Measurements from ENCODE around the gene GPX8.

GPX8 gene
- total RNA-seq = 0 to 0.14 reads per million in 2 donors

DNA sequence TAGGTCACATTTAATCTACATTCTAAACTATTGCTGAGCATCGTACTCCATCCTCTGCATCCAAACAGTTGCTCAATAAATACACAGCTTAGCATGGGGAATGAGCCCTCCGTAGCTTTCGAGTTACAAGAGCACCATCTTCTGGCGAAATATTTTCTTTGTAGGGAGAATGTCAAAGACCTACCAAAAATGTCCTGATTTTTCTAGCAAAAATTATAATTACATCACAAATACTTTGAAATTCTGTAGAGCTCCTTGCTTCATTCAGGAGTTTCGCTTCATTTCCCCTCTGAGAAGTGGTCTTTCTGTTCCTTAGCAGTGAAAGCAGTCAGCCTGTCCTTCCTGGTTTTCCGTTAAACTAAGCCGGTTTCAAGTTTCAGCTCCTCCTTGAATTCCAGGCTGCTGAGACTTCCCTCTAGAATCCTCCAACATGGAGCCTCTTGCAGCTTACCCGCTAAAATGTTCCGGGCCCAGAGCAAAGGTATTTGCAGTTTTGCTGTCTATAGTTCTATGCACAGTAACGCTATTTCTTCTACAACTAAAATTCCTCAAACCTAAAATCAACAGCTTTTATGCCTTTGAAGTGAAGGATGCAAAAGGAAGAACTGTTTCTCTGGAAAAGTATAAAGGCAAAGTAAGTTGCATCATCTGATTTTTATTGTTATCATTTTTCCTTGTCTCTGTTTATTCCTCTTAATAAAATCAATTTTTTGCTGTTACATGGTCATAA is at the start of gene GPX8:
Gene GPX8, plus strand, starts transcription at position 409 of the 730 bp plus-strand sequence. Its CDS starts 22 bp downstream, at position 431.
- no peak for DNase-seq

- no peak for DNase-seq
Measured at GRCh38 chr5:55110217-55110616, 49.8 kb upstream of the GPX8 start.

- DNase-seq = no peak
Measured at GRCh38 chr5:55113327-55113726, 46.6 kb upstream of the GPX8 start.

DNA sequence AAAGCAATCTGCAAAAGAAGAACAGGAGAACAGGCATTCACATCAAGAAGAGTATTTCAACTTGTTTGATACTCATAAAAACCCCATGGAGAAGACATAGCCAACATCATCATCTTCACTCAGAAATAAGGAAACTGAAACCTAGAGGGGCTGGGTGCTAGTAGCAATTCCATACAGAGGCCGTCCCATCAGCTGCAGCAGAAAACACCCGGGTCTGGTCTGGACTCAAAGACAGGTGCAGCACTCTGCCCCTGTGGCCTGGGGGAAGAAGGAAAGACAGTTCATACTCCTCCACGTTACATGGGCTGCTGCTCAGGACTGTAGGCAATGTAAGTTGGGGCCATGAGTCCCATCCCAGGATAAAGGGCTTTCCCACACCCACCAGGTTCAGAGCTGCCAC is 45.9 kb upstream of the GPX8 start:
- DNase-seq = no peak

GRCh38 chr5:55123365-55123764 is 36.6 kb upstream of the GPX8 start:
- DNase-seq = no peak

DNA sequence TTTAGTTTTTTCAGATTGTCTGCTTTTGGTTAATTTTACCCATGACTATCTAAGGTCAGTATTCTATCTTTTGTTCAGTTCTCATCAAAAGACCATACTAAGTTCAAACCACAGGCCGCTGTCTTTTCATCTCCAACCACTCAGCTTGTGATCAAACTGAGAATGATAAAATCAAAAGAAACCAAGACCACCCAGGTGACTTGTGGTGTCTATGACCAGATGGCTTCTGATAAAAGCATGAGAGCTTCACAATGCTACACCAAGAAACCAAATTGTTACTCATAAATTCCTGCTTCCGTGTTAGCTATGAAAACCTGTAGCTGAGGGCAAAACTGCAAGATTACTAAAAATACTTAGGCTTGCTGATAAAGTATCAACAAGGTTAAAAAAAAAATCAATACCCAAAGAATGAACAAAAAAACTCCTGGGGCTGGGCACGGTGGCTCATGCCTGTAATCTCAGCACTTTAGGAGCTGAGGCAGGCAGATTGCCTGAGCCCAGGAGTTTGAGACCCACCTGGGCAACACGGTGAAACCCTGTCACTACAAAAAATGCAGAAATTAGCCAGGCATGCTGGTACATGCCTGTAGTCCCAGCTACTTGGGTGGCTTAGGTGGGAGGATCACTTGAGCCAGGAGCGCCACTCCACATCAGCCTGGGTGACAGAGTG is 25.8 kb upstream of the GPX8 start:
- DNase-seq = no peak

- DNase-seq = no peak
Measured at GRCh38 chr5:55136521-55136920, 23.4 kb upstream of the GPX8 start.

DNA sequence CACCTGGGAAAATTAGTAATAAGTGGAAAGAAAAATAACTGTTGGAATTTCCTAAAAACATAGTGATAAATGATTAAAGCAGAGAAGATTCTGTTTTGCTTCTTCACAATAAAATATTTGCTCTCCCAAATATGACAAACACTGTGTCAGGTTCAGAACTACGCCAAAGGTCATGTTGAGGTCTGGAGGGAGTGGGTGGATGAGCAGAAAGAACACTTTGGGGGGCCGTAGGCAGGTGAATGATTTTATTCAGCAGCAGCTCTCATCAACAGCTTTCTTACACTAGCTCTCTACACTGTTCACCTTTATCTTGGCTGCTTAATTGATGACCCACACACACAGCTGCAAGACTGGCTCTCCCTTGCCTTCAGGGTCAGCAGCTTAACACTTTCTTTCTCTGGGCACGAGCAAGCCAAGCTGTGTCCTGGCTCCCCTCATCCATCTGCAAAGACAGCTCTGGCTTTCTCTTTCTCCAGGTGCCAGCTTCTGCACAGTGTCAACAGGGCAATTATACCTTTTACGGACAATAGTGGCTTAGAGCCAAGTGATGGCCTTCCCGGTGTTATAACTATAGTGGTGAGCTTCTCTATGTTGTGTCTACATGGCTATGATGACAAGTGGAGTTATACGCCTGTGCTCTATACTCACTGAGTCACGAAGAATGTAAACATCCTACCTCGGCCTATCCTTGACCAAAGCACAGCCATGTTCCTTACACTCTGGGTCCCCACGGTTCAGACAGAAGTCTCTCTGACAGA is 18.9 kb upstream of the GPX8 start:
- DNase-seq = no peak

DNA sequence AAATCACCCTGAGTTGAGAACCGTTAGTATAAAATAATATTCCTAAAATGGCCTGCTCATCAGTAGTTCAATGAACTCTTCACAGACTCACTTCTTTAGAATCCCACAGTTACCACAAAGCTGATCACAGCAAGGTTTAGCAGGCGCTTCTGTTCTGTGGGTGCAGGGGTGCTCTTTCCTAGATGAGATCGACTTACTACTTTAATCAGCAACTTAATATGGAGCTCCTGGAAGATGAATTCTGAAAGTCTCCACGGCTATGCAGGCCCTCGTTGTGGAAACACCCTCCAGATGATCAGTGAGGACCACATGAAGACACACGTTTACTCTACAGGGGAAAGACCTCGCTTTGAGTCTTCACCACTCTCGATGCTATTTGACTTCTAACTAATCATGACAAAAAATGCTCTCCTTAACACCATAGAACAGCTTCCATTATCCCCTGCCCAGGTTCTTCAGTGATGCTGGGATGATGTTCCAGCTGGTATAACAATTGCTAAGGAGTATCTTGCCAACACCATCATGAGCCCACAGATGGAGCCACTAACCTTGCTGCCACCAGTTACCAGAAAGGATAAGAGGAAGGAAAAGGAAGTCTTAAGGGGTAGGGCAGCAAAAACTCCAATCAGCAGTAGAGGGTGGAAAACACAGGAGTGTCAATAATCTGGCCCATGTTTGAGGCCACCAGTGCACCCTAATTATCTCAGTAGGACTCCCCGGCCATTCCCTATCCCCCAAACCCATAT is 17.9 kb upstream of the GPX8 start:
- no peak for DNase-seq

GRCh38 chr5:55143624-55144023 is 16.3 kb upstream of the GPX8 start:
- DNase-seq = no peak

DNA sequence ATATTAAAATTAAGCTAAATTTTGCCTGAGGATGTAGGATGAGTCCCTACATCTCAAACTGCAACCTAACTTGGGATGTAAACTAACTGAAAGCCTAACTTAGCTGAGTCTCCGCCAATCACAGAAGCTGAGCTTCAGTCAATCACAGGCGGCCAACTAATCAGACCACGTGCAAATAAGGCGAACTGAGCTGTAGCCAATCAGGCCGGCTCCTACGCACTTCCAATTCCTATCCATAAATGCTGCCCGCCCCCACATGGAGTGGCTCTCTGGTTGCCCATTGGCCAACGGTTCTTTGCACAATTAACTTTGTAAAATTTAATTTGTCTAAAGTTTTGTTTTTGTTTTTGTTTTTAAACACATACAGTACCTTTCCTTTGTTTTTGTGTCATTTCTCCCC is 13.9 kb upstream of the GPX8 start:
- no peak for DNase-seq

DNA sequence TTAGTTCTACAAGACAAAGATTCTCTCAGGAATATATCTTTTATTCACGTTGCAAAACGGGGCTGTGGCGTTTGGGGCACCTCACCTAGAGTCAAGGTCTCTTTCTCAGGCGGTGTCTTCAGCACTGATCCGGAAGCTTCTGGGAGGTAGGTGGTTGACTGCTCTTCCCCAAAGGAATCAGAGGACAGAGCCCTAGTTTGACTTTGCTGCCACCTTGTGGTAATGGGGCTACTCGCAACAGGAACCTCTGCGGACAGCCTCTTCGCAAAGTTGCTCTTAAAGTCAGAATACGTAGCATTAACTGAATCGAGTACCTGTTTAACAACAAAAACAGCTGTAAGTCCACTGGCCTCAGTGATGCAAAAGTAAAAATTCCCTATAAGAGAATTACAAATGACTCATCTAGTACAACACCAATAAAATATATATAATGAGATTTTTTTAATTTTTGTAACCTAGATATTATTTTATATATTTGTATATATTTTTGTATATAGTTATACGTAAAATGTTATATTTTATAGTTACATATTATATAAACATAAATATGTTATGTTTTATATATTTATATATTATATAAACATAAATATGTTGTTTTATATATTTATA is 13.3 kb upstream of the GPX8 start:
- DNase-seq = peak; percentile 71

DNA sequence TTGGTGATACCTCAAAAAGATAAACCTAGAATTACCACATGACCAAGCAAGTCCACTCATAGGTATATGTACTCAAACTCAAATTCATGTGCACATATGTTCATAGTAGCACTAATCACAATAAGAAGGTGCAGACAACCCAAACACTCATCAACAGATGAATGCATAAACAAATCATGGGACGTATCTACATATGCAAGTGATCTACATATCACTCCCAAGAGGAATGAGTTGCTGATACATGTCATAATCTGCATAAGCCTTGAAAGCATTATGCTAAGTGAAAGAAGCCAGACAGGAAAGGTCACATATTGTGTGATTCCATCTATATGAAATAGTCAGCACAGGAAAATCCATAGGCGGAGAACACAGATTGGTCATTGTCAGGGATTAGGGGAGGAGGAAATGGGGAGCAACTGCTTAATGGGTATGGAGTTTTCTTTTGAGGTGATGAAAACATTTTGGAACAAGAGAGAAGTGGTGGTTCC is 10.6 kb upstream of the GPX8 start:
- DNase-seq = no peak

GRCh38 chr5:55151923-55152842 is 7.8 kb upstream of the GPX8 start:
- no peak for DNase-seq

GRCh38 chr5:55154873-55155272 is 5.1 kb upstream of the GPX8 start:
- no peak for DNase-seq

GRCh38 chr5:55160493-55161209 is 680 bp downstream of the GPX8 start:
- no peak for DNase-seq

DNA sequence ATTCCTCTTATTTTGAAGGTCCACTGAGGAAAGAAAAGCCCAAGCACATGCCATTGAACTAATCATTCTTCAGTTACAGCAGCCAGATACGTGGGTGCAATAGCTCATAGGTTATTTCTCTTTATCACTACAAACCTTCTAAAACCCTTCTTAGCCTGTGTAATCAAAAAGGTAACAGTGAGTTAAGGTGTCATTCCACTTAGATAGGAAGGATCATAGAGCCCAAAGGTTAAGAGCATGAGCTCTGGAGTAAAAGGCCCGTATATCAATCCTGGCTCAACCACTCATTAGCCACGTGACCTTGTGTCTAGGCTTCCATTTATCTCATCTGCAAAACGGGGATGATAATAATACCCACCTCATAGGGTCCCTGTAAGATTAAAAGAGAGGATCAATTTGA is 2.7 kb downstream of the GPX8 start:
- DNase-seq = no peak

DNA sequence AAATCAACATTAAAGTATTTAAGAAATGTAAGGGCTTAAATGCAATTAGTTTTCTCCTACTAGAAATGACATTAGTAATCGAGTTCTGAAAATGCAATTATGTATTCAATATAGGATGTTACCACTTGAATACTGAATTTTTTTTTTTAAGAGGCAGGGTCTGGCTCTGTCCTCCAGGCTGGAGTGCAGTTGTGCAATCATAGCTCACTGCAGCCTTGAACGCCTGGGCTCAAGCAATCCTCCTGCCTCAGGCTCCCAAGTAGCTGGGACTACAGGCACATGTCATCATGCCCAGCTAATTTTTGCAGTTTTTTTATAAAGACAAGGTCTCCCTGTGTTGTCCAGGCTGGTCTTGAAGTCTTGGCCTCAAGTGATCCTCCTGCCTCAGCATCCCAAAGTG is 11.5 kb downstream of the GPX8 start:
- no peak for DNase-seq

GRCh38 chr5:55172051-55172899 is 12.3 kb downstream of the GPX8 start:
- DNase-seq = peak; percentile 30

Measured in T-helper 9 cell (primary cell).